NCI-H1048 (cell line): ENCODE data around the gene FAM120B.

Experiments used
- DNase-seq: peaks from one replicate; lab custom pipeline; 2025; lab: John Stamatoyannopoulos, UW

FAM120B gene

GRCh38 chr6:170444056-170444591 is 137.6 kb downstream of the FAM120B start:
- no peak for DNase-seq

DNA sequence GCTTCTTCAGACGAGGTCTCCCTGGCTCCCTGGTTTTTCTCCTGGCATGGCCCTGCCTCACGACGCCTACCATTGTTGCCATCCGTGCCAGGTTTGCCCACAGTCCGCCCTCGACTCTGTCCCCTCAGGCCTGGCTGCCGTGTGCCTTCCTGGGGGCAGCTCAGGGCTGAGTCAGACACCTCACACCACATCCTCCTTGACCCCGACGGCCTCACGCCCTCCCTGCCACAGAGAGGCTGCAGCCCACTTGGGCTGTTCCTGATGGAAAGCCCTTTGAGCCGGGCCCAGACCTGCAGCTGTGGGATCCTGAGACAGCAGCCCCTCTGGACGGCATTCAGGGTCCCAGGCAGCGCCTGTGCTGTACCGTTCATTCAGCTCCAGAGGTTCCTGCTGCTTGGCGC is 138.3 kb downstream of the FAM120B start:
- DNase-seq, result no peak

GRCh38 chr6:170445487-170445886 is 138.9 kb downstream of the FAM120B start:
- DNase-seq, result no peak

GRCh38 chr6:170445971-170446370 is 139.4 kb downstream of the FAM120B start:
- no peak for DNase-seq

- DNase-seq, result no peak
Measured at GRCh38 chr6:170446841-170447560, 140.4 kb downstream of the FAM120B start.

DNA sequence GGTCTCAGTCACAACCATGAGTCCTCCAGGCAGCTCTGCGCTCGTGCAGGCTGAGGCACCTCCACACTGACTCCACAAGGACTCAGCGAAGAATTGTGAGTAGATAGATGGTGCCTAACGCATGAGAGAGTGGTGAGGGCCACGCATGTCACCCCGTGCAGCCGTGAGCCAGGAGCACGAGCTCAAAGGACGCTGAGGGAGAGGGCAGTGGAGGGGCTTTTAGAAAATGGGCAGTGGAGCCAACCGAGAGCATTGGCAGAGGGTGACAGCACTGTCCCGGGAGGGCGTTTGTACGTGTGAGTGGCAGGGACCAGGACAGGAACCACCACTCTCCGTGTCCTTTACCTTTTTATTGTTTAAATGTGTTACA is 141.0 kb downstream of the FAM120B start:
- no peak for DNase-seq

DNA sequence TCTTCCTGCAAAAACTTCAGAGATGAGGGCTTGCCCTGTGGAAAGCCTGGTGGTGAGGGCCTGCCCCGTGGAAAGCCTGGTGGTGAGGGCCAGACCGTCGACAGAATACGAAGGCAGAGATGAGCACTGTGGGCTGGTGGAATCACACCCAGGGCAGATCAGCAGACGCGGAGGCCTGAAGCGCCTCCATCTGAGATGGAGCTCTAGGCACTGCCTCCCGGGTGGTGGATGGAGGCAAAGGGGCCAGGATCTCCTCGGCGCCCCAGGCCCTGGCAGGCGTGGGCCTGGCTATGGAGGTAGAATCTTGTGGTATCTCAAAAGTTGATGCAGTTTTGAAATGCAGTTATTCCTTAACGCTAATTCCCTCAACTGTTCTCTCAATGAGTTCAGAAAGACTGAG is 141.8 kb downstream of the FAM120B start:
- no peak for DNase-seq

GRCh38 chr6:170448751-170449630 is 142.4 kb downstream of the FAM120B start:
- DNase-seq, result no peak

DNA sequence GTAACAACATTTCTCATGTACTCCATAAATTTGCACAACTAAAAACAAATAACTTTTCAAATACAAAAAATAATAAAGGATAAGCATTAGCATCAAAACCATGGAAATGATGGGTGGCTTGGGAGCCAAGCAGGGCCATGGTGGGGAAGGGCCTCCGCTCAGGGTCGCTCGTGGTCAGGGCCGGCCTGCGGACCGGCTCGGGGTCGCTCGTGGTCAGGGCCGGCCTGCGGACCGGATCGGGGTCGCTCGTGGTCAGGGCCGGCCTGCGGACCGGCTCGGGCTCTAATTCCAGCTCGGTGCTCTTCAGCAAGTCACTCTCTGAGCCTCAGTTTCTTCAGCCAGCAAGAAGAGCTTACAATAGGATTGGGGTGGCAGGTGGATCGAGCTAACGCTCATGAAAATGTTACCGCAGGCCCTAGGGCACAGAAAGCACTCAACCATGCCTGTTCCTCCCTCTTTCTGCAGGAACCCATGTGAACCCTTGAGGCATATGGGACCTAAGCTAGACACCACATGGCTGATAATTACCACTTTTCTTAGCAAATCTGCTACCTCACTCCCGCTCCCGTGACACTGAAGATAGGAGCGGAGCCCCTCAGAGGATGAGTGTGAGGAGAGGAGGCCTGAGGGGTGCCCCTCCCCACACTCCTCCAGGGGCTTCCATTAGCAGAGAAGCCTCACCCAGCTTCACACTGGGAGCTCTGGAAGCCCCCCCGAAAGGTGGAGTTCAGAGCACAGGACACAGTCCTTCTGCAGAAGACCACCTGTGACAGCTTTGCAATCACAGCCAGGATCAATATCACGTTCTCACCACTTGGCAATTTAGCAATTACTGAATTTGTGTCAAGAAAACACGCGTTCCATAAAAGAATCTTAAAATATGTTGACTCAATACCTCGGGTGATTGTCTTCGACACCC is 143.5 kb downstream of the FAM120B start:
- DNase-seq, result no peak

DNA sequence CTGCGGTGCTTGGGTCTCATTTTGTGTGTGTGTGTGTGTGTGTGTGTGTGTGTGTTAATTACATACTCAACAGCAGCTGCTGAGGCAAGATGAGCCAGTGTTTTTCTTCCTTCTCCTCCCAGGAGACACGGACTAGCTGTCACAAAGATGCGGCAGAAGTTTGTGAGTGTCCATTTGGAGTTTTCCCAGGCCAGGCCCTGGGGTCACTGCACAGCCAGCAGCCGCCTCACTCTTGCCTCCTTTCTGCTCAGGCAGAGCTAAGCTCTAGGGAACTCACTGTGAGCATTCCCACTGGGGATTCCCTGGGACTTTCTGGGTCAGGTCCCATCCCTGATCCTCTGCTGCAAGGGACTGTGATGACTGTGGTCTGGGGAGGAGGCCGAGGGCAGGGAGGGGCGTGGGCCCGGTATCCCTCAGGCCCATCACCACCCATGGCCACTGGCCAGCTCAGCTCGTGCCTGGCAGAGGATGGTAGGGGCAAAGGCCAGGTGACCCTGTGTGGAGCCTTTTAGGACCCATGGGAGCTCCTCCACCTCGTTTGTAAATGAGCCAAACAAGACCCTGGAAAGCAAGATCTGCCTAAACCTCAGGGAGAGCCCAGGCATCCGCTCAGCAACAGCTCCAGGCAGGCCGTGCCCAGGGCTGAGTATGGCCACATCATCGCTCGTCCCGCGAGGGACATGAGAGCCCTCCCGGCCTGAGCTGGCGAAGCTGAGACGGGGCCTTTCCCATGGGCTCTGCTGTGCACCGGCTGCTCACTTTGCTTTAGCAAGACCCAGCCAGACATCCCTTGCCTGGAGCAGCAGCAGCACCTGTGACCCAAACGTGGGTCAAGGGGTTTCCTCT is 144.6 kb downstream of the FAM120B start:
- DNase-seq, result no peak

- no peak for DNase-seq
Measured at GRCh38 chr6:170451762-170452651, 145.4 kb downstream of the FAM120B start.

DNA sequence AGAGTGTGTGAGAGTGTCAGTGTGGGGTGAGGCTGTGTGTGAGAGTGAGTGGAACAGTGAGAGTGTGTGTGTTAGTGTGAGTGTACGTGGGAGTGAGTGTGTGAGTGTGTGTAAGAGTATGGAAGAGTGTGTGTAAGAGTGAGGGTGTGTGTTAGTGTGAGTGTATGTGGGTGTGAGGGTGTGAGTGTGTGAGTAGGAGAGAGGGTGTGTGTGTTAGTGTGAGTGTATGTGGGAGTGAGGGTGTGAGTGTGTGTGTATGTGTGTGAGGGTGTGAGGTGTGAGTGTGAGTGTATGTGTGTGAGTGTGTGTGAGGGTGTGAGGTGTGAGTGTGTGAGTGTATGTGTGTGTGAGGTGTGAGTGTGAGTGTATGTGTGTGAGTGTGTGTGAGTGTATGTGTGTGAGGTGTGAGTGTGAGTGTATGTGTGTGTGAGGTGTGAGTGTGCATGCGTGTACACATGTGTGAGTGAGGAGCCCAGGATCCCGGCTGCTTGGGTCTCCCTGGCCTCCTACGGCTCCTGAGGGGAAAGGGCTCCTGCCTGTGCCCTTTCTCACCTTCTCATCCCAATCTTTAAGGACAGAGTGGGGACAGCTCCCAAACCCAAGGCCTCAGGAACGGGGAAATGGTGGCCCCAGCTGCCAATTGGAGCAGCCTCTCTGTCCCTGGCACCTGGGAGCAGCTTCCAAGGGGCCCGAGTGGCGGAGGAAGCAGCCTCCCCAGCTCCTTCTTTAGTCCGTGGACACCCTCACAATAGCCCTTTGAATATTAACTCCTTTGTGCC is 146.4 kb downstream of the FAM120B start:
- no peak for DNase-seq

DNA sequence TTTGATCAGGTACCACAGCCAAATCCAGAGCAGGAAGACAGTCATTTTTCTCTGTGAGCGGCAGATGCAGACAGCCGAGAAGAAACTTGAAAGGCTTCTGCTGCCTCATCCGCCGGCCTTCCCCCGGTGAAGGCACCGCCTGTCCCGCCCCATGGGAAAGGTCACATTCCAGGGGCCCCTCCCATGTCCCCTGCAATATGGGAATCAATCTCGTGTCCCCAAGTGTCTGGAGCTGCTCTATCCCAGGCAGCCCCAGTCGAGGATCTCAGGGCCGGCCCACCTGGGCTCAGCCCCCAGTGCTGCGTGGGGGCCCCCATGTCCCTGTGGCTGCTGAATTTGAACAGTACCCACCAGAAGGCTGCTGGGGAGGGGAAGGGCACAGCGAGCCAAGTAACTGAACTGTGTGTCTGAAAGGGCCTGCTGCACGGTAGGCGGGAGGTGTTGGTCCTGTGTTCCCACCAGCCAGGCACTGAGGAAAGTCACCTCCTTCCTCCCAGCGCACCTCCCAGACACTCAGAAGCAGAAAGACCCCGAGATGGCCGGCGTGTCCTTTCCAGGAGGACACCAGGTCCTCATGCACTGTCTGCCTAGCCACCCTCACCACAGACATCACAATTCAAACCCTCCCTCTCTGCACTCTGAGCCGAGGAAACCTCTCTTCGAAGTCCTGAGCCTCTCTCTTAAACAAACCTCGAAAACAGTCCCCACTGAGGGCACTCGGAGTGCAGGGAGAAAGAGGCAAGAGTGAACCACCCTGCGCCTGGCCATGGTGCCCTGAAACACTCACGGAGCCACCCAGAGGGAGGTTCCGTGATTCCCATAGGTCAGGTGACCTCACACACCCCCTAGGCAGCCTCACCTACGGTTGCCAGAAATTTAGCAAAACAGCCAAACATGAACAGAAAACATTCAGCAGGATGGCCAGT is 147.3 kb downstream of the FAM120B start:
- no peak for DNase-seq

DNA sequence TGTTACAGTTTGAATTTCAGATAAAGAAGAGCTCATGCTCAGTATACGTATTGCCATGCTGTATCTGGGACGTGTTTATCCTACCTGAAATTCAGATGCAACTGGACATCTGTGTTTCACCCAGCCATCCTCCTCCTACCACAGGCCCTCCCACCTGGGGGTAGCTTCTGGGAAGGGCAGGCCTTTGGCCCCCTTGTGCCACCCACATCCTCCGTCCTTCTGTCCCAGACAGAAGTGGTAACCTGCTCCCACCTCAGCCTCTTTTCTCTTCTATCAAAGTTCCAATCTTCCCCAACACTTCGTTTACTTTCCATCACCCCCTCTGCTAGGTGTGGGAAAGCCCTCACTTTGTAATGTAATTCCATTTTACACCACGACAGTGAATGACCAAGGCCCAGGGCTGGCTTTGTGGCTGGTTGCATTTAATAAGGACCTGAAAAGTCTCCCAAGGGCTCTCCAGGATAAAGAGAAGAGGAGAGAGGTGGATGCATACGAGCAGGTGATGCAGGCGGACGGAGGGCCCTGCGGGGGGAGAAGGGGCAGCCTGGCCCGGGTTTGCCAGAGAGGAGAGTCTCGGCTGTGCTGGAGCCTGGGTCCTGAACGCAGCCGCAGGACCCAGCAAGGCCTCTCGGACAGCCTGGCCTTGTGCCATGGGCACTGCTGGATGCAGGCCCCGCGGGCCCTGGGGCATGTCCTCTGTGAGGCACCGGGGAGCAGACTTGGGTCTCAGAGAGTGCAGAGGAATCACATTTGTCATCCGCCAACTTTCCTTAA is 148.1 kb downstream of the FAM120B start:
- no peak for DNase-seq

- DNase-seq, result no peak
Measured at GRCh38 chr6:170455335-170455979, 148.9 kb downstream of the FAM120B start.

DNA sequence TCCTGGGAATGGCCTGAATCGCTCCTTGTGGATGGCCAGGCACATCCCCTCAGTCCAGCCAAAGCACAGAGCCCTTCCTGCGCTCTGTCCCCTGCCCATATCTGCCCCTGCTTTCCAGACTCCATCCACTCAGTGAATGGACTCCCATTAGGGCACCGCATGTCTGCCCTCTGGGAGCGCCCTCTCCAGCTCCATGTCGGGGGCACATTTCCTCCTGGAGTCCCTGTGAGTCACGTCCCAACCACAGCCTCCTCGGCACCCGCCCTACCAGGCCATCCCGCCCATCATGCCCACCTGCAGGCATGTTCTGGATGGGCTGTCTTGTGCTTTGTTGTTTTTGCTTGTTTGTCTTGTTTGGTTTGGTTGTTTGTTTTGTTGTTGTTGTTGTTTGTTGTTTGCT is 149.8 kb downstream of the FAM120B start:
- DNase-seq, result no peak
